ENCODE results near the gene ZSWIM3.
"Not testable (repeated sequence)": the region's sequence is repeated elsewhere in the genome, so short reads cannot be mapped to it uniquely, and the experiment has no call there.

The ZSWIM3 gene

GRCh38 chr20:45893831-45894230 is 36.4 kb downstream of the ZSWIM3 start:
- no peak overlapping the region for H3K9ac ChIP-seq (ENCODE audit: low read length)
- H3K4me1 ChIP-seq (ENCODE audit: control insufficient read depth, insufficient read depth, low read length): peaks cover 20% of the 10 kb centered on the region
- no peaks in the 10 kb centered on the region for H3K27me3 ChIP-seq (replicated peaks; ENCODE audit: control insufficient read depth, insufficient read depth, low read length)
- no peak overlapping the region for H3K4me3 ChIP-seq (ENCODE audit: low read length)
- no peak for DNase-seq (ENCODE audit: low read depth)
- no peaks in the 10 kb centered on the region for H3K9me3 ChIP-seq (ENCODE audit: control insufficient read depth, low read length)
- peaks cover 39% of the 10 kb centered on the region for H3K36me3 ChIP-seq (ENCODE audit: control insufficient read depth, insufficient read depth, low read length, severe bottlenecking)

- H3K36me3 ChIP-seq (ENCODE audit: control insufficient read depth, insufficient read depth, low read length, severe bottlenecking): peaks cover 48% of the 10 kb centered on the region
- DNase-seq (ENCODE audit: low read depth): no peak
- peaks cover 20% of the 10 kb centered on the region for H3K4me1 ChIP-seq (ENCODE audit: control insufficient read depth, insufficient read depth, low read length)
- no peaks in the 10 kb centered on the region for H3K27me3 ChIP-seq (replicated peaks; ENCODE audit: control insufficient read depth, insufficient read depth, low read length)
- no peaks in the 10 kb centered on the region for H3K9me3 ChIP-seq (ENCODE audit: control insufficient read depth, low read length)
- no peak overlapping the region for H3K9ac ChIP-seq (ENCODE audit: low read length)
- H3K4me3 ChIP-seq (ENCODE audit: low read length): no peak overlapping the region
Observed at GRCh38 chr20:45894797-45895196, 37.4 kb downstream of the ZSWIM3 start.

GRCh38 chr20:45896641-45897161 is 39.3 kb downstream of the ZSWIM3 start:
- peaks cover 10% of the 10 kb centered on the region for H3K4me1 ChIP-seq (ENCODE audit: control insufficient read depth, insufficient read depth, low read length)
- H3K36me3 ChIP-seq (ENCODE audit: control insufficient read depth, insufficient read depth, low read length, severe bottlenecking): peaks cover 65% of the 10 kb centered on the region
- no peak for DNase-seq (ENCODE audit: low read depth)
- no peak overlapping the region for H3K9ac ChIP-seq (ENCODE audit: low read length)
- H3K4me3 ChIP-seq (ENCODE audit: low read length): no peak overlapping the region
- H3K9me3 ChIP-seq (ENCODE audit: control insufficient read depth, low read length): no peaks in the 10 kb centered on the region
- H3K27me3 ChIP-seq (replicated peaks; ENCODE audit: control insufficient read depth, insufficient read depth, low read length): no peaks in the 10 kb centered on the region

- Histone ChIP-seq H3K4me3 (ENCODE audit: low read length) (no peak overlapping the region), H3K9ac (ENCODE audit: low read length) (no peak overlapping the region), H3K36me3 (ENCODE audit: control insufficient read depth, insufficient read depth, low read length, severe bottlenecking) (peaks cover 71% of the 10 kb centered on the region), H3K27me3 (replicated peaks; ENCODE audit: control insufficient read depth, insufficient read depth, low read length) (no peaks in the 10 kb centered on the region), H3K9me3 (ENCODE audit: control insufficient read depth, low read length) (no peaks in the 10 kb centered on the region), H3K4me1 (ENCODE audit: control insufficient read depth, insufficient read depth, low read length) (peaks cover 4% of the 10 kb centered on the region)
- no peak for DNase-seq (ENCODE audit: low read depth)
Observed at GRCh38 chr20:45897289-45897688, 39.9 kb downstream of the ZSWIM3 start.

GRCh38 chr20:45897692-45898091 is 40.3 kb downstream of the ZSWIM3 start:
- Histone ChIP-seq H3K4me1 (ENCODE audit: control insufficient read depth, insufficient read depth, low read length) (no peaks in the 10 kb centered on the region), H3K9ac (ENCODE audit: low read length) (no peak overlapping the region), H3K9me3 (ENCODE audit: control insufficient read depth, low read length) (no peaks in the 10 kb centered on the region), H3K36me3 (ENCODE audit: control insufficient read depth, insufficient read depth, low read length, severe bottlenecking) (peaks cover 72% of the 10 kb centered on the region), H3K4me3 (ENCODE audit: low read length) (no peak overlapping the region), H3K27me3 (replicated peaks; ENCODE audit: control insufficient read depth, insufficient read depth, low read length) (no peaks in the 10 kb centered on the region)
- no peak for DNase-seq (ENCODE audit: low read depth)

GRCh38 chr20:45898285-45898684 is 40.9 kb downstream of the ZSWIM3 start:
- no peak overlapping the region for H3K9ac ChIP-seq (ENCODE audit: low read length)
- H3K4me1 ChIP-seq (ENCODE audit: control insufficient read depth, insufficient read depth, low read length): no peaks in the 10 kb centered on the region
- H3K36me3 ChIP-seq (ENCODE audit: control insufficient read depth, insufficient read depth, low read length, severe bottlenecking): peaks cover 76% of the 10 kb centered on the region
- no peak overlapping the region for H3K4me3 ChIP-seq (ENCODE audit: low read length)
- H3K27me3 ChIP-seq (replicated peaks; ENCODE audit: control insufficient read depth, insufficient read depth, low read length): no peaks in the 10 kb centered on the region
- no peaks in the 10 kb centered on the region for H3K9me3 ChIP-seq (ENCODE audit: control insufficient read depth, low read length)
- DNase-seq (ENCODE audit: low read depth): no peak

- Histone ChIP-seq H3K36me3 (ENCODE audit: control insufficient read depth, insufficient read depth, low read length, severe bottlenecking) (peaks cover 79% of the 10 kb centered on the region), H3K9ac (ENCODE audit: low read length) (no peak overlapping the region), H3K4me3 (ENCODE audit: low read length) (no peak overlapping the region), H3K9me3 (ENCODE audit: control insufficient read depth, low read length) (no peaks in the 10 kb centered on the region), H3K27me3 (replicated peaks; ENCODE audit: control insufficient read depth, insufficient read depth, low read length) (no peaks in the 10 kb centered on the region), H3K4me1 (ENCODE audit: control insufficient read depth, insufficient read depth, low read length) (no peaks in the 10 kb centered on the region)
- no peak for DNase-seq (ENCODE audit: low read depth)
Observed at GRCh38 chr20:45899046-45899835, 41.8 kb downstream of the ZSWIM3 start.

GRCh38 chr20:45901332-45901731 is 43.9 kb downstream of the ZSWIM3 start:
- not testable (repeated sequence) for H3K27me3 ChIP-seq (replicated peaks; ENCODE audit: control insufficient read depth, insufficient read depth, low read length); DNase-seq (ENCODE audit: low read depth); H3K4me1 ChIP-seq (ENCODE audit: control insufficient read depth, insufficient read depth, low read length); H3K4me3 ChIP-seq (ENCODE audit: low read length); H3K9me3 ChIP-seq (ENCODE audit: control insufficient read depth, low read length); H3K9ac ChIP-seq (ENCODE audit: low read length)
- H3K36me3 ChIP-seq (ENCODE audit: control insufficient read depth, insufficient read depth, low read length, severe bottlenecking): peaks cover 96% of the 10 kb centered on the region

- H3K9ac ChIP-seq (ENCODE audit: low read length): no peak overlapping the region
- no peaks in the 10 kb centered on the region for H3K9me3 ChIP-seq (ENCODE audit: control insufficient read depth, low read length)
- H3K4me3 ChIP-seq (ENCODE audit: low read length): no peak overlapping the region
- H3K4me1 ChIP-seq (ENCODE audit: control insufficient read depth, insufficient read depth, low read length): peaks cover 9% of the 10 kb centered on the region
- DNase-seq (ENCODE audit: low read depth): no peak
- peaks cover 92% of the 10 kb centered on the region for H3K36me3 ChIP-seq (ENCODE audit: control insufficient read depth, insufficient read depth, low read length, severe bottlenecking)
- H3K27me3 ChIP-seq (replicated peaks; ENCODE audit: control insufficient read depth, insufficient read depth, low read length): no peaks in the 10 kb centered on the region
Observed at GRCh38 chr20:45902199-45902701, 44.8 kb downstream of the ZSWIM3 start.

GRCh38 chr20:45904583-45905504 is 47.4 kb downstream of the ZSWIM3 start:
- Histone ChIP-seq H3K27me3 (replicated peaks; ENCODE audit: control insufficient read depth, insufficient read depth, low read length) (no peaks in the 10 kb centered on the region), H3K4me3 (ENCODE audit: low read length) (no peak overlapping the region), H3K9ac (ENCODE audit: low read length) (no peak overlapping the region), H3K4me1 (ENCODE audit: control insufficient read depth, insufficient read depth, low read length) (peaks cover 18% of the 10 kb centered on the region), H3K9me3 (ENCODE audit: control insufficient read depth, low read length) (no peaks in the 10 kb centered on the region), H3K36me3 (ENCODE audit: control insufficient read depth, insufficient read depth, low read length, severe bottlenecking) (peaks cover 84% of the 10 kb centered on the region)
- no peak for DNase-seq (ENCODE audit: low read depth)

GRCh38 chr20:45905505-45906079 is 48.2 kb downstream of the ZSWIM3 start:
- Histone ChIP-seq H3K27me3 (replicated peaks; ENCODE audit: control insufficient read depth, insufficient read depth, low read length) (no peaks in the 10 kb centered on the region), H3K9me3 (ENCODE audit: control insufficient read depth, low read length) (no peaks in the 10 kb centered on the region), H3K9ac (ENCODE audit: low read length) (peak overlapping the region; percentile 21), H3K4me1 (ENCODE audit: control insufficient read depth, insufficient read depth, low read length) (peaks cover 21% of the 10 kb centered on the region), H3K4me3 (ENCODE audit: low read length) (no peak overlapping the region), H3K36me3 (ENCODE audit: control insufficient read depth, insufficient read depth, low read length, severe bottlenecking) (peaks cover 79% of the 10 kb centered on the region)
- DNase-seq (ENCODE audit: low read depth): peak; percentile 52

Measured in adipocyte (in vitro differentiated cells).